Sigmoid colon (tissue), 4 donors: Measurements from ENCODE around the gene NT5DC4.

Experiments used
- EP300 ChIP-seq, 4 donors: sonication (generic); formaldehyde crosslinking; IDR thresholded peaks; one replicate each; pipeline ENCODE4 v1.6.1; 2017; ENCODE audit warnings: antibody characterized with exemption in 4 of 4
- POLR2A ChIP-seq, 2 donors: fragments of 450-650 bp; IDR thresholded peaks; one replicate each; pipeline ENCODE4 v1.6.1; 2016; ENCODE audit warnings: antibody characterized with exemption in 2 of 2, mild to moderate bottlenecking in 2 of 2, moderate library complexity in 2 of 2
- TF ChIP-seq, protein P1 (sequence below), 4 experiments: fragments of 450-650 bp in 3 of 4; fragments of 200-600 bp in 1 of 4; IDR thresholded peaks; one replicate each; pipeline ENCODE4 v1.5.1; 2016 to 2019; ENCODE audit warnings: antibody characterized with exemption in 4 of 4, mild to moderate bottlenecking in 3 of 4, moderate library complexity in 2 of 4

DNA sequence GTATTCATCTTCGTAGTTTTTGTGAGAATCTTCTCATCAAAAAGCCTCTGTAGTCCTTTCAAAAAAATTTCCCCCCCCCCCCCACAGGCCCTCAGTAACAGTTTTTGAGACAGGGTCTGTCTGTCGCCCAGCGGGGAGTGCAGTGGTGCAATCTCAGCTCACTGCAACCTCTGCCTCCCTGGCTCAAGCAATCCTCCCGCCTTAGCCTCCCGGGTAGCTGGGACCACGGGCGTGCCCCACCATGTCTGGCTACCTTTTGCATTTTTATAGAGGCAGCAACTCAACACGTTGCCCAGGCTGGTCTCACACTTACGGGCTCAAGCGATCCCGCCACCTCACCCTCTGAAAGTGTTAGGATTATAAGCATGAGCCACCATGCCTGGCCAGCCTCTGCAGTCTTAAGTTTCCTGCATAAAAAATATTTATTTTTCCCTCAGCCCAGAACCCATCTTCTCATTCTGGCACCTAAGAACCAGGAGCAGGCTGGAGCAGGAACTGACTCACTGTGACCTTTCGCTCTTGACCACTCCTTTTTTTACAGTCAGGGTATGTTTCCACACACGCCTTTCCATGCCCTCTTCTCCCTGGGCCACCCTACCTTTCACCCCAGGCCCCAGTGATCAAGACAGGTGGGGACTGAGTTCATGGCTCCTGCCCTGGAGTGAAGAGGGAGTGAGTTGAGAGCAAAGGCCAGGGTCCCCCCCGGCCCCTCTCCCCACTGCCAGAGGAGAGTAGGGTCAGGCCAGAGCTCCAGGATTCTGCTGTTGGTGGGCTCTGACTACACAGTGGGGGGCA lies 32.5 kb upstream of the NT5DC4 start:
- TF ChIP-seq, protein P1, sequence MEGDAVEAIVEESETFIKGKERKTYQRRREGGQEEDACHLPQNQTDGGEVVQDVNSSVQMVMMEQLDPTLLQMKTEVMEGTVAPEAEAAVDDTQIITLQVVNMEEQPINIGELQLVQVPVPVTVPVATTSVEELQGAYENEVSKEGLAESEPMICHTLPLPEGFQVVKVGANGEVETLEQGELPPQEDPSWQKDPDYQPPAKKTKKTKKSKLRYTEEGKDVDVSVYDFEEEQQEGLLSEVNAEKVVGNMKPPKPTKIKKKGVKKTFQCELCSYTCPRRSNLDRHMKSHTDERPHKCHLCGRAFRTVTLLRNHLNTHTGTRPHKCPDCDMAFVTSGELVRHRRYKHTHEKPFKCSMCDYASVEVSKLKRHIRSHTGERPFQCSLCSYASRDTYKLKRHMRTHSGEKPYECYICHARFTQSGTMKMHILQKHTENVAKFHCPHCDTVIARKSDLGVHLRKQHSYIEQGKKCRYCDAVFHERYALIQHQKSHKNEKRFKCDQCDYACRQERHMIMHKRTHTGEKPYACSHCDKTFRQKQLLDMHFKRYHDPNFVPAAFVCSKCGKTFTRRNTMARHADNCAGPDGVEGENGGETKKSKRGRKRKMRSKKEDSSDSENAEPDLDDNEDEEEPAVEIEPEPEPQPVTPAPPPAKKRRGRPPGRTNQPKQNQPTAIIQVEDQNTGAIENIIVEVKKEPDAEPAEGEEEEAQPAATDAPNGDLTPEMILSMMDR (IDR thresholded peaks at IDR 0.05) = no peak
- TF ChIP-seq POLR2A (IDR thresholded peaks at IDR 0.05) = no peak
- no peak for TF ChIP-seq EP300 (IDR thresholded peaks at IDR 0.05)
